ENCODE results near the gene IRF2BP1.

IRF2BP1 gene, protein sequence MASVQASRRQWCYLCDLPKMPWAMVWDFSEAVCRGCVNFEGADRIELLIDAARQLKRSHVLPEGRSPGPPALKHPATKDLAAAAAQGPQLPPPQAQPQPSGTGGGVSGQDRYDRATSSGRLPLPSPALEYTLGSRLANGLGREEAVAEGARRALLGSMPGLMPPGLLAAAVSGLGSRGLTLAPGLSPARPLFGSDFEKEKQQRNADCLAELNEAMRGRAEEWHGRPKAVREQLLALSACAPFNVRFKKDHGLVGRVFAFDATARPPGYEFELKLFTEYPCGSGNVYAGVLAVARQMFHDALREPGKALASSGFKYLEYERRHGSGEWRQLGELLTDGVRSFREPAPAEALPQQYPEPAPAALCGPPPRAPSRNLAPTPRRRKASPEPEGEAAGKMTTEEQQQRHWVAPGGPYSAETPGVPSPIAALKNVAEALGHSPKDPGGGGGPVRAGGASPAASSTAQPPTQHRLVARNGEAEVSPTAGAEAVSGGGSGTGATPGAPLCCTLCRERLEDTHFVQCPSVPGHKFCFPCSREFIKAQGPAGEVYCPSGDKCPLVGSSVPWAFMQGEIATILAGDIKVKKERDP

DNA sequence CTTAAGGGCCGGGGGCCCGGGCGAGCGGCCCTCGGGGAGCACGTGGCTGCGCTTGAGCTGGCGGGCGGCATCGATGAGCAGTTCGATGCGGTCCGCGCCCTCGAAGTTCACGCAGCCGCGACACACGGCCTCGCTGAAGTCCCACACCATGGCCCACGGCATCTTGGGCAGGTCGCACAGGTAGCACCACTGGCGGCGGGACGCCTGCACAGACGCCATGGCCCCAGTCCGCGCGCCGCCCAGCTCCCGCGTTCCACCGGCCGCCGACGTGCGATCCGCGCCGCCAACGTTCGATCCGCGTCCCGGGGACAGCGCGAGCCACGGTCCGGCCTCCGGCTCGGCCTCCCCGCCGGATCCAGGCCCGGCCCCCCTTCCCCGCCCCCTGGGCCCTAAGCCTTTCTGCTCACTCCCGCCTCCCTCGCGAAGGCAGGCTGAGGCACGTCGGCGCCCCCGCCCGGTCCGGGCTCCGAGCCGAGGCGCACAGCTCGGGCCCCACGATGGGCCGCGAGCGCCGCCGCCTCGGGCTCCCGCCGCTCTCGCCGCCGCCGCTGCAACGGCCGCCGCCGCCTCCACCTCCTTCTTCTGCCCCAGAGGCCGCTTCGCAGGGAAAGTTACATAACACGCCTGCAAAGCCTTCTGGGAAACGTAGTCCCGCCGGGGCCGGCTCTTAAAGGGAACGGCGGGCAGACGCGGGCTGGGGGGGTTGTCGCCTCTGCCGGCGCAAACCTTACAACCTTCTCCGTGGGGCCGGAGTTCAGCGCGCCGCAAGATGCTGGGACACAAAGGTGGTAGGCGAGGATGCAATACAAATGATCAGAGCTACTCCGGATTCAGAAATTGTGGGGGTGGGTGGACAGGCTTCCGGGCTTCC is at the start of gene IRF2BP1:
IRF2BP1 (minus strand) TSS at position 586 of the 871 bp plus-strand sequence; CDS start at position 219, 367 bp downstream.
- peak; percentile 93 for DNase-seq (ENCODE audit: low spot score)

GRCh38 chr19:45935267-45935666 is 49.3 kb upstream of the IRF2BP1 start:
- no peak for DNase-seq (ENCODE audit: low spot score)

DNA sequence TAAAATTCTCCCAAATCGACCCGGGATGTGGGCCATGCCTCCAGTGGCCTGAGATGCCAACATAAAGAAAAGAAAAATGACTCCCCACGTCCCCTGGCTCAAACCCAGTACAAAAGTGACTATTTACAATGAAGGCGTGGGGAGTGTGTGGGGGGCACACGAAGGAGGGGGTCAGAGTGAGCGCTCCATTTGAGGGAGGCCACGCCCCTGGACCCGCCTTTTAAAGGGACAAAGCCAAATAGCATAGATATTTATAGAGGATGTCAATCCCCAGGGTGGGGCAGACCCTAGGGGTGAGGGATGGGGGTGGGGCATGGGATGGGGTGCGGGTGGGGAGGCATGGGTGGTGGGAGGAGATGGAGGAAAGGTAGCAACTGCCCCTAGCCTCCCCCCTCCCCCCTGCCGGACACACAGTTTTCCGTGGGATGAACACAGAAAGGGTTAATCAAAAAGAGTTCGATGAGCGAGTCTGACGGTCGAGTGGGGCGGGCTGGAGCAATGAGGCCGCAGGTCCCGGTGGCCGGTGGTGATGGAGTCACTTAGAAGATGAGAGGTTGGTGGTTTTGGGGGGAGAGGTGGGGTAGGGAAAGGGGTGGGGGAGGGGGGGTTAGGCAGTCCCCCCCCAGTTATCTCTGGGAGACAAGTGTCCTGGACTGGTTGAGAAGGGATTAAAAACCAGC is 48.8 kb upstream of the IRF2BP1 start:
- DNase-seq (ENCODE audit: low spot score) = no peak

DNA sequence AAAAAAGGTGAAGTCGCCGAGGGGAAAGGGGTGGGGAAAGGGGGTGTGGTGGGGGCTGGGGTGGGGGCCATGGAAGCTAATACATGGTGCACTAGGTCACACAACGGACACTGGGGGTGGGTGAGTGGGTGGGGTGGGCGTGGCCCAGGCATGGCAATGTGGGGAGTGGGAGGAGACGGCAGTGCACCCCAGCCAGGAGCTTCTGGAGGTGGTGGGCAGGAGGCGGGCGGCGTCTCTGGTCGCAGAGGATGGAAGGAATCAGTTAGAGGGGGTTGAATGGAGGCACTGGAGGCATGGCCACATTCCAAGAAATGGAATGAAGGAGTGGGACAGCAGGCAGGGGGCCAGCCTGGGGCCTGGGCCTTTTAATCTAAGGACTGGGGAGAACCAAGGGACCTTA is 47.8 kb upstream of the IRF2BP1 start:
- no peak for DNase-seq (ENCODE audit: low spot score)

- no peak for DNase-seq (ENCODE audit: low spot score)
Measured at GRCh38 chr19:45931055-45931454, 45.1 kb upstream of the IRF2BP1 start.

DNA sequence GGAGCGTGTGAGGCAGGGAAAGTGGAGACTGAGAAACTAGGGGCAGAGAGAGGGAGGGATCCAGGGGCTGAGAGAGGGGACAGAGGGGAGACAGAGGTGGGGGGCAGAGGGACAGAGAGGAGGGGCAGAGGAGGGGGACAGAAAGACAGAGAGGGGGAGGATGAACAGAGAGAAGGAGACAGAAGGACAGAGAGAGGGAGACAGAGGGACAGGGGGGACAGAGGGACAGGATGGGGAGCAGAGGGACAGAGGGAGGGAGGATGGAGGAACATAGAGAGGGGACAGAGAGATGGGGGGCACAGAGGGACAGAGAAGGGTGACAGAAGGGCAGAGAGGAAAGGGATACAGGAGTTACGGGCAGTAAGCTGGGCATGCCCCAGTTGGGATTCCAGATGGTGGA is 43.3 kb upstream of the IRF2BP1 start:
- no peak for DNase-seq (ENCODE audit: low spot score)

DNA sequence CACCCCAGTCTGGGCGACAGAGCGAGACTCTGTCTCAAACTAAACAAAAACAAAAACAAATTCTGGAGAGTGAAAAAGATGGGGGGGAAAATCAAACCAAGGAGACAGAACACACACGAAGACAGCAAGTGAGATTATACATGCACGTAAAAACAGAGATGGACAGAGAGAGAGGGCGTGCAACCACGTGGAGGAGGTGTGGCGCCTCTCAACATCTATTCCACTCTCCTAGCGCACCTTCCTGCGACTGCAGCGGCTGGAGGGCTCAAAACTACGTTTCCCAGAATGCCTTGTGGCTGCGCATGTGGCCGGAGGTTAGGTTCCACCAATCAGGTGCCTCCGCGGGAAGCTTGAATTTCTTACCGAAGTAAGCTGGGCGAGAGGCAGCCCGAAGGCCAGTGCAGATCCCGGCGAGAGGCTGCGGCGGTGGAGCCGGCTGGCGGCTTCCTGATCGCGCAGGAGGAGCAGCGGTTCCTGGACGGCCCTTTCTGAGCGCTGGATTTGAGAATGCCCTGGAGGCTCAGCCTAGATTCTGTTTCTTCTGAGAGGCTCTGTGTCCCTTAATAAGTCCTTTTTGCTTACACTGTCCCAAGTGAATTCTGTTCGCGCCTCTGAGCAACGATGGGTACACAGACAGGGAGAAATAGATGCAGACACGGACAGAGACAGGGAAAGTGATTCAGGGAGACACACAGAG is 41.8 kb upstream of the IRF2BP1 start:
- peak; percentile 96 for DNase-seq (ENCODE audit: low spot score)

GRCh38 chr19:45924891-45925447 is 39.0 kb upstream of the IRF2BP1 start:
- no peak for DNase-seq (ENCODE audit: low spot score)

DNA sequence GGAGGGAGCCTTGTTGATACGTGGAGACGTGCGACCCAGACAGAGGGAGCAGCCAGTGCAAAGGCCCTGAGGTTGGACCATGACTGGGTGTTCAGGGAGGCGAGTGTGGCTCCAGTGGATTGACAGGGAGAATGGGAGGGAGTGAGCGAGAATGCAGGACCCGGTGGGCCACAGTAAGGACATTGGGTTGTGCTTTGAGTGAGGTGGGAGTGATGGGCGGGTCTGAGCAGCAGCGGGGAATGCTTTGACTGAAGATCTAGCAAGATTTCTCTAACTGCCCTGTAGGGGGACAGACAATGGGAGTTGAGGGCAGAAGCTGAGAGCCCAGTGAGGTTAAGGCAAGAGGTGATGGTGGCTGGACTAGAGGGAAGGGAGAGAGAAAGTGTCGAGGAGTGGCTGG is 36.3 kb upstream of the IRF2BP1 start:
- no peak for DNase-seq (ENCODE audit: low spot score)

- DNase-seq (ENCODE audit: low spot score) = no peak
Measured at GRCh38 chr19:45920458-45920857, 34.5 kb upstream of the IRF2BP1 start.

DNA sequence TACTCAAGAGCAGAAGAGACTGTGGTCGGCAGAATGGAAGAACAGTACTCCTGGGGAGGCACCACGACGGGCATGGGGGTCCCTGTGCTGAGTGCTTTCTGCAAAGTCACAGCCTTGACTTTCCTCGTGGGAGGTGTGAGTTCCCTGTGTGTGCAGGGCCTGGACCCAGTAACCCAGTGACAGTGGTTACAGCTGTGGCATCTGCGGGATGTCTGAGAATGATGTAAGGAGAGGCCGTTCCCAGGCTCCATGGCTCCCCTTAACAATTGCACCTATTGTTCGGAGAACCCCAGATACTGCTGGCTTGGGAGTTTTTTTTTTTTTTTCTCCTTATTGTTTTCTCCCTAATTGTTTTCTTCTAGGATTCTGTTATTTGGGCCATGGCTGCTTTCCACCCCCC is 33.7 kb upstream of the IRF2BP1 start:
- no peak for DNase-seq (ENCODE audit: low spot score)

GRCh38 chr19:45918721-45919120 is 32.8 kb upstream of the IRF2BP1 start:
- no peak for DNase-seq (ENCODE audit: low spot score)

DNA sequence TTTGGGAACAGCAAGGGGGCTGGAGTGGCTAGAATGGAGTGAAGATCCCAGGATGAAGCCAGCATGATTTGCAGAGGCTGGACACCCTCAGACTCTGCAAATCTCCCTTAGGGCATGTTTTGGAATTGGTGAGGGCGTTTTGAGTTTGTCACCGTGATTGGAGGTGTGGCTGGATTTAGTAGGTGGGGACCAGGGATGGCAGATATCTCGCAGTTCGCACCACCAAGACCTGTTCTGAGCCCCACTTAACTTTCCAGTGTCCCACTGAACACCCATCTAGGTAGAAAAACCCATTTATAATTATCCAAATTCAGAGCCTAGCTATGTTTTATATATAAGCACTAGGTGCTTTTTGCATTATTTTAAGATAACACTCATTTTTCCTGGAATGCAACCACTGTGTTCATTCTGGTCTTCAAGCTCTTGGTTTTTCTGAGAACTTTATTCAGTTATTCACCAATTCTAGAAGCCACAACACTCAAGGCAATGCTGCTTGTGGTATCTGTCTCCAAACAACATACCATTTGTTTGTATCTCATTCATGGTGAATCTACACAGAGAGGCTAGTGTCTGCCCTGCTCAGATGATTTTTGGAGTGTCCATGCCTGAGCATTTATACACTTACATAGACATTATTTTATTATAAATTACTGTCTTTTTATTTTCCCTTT is 31.6 kb upstream of the IRF2BP1 start:
- no peak for DNase-seq (ENCODE audit: low spot score)

GRCh38 chr19:45913874-45914830 is 28.2 kb upstream of the IRF2BP1 start, which contains the start of gene NANOS2:
TSS of gene NANOS2 (minus strand) at chr19:45914778. CDS start at chr19:45914693, 85 bp downstream.
- no peak for DNase-seq (ENCODE audit: low spot score)

DNA sequence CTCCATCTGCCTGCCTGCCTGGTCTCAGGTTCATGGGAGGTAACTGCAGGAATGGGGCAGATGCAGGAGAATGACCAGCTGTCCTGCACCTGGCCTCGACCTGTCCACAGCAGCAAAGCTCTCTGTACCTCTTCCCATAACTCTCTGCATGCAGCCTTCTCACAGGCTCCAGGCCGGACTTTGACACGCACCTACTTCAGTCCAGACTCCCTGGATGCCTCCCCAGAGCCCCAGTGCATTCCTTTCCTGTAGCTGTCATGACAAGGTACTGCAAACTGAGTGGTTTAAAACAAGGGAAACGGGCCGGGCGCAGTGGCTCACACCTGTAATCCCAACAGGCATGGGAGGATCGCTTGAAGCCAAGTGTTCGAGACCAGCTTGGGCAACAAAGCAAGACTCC is 25.4 kb upstream of the IRF2BP1 start:
- DNase-seq (ENCODE audit: low spot score) = peak; percentile 51

DNA sequence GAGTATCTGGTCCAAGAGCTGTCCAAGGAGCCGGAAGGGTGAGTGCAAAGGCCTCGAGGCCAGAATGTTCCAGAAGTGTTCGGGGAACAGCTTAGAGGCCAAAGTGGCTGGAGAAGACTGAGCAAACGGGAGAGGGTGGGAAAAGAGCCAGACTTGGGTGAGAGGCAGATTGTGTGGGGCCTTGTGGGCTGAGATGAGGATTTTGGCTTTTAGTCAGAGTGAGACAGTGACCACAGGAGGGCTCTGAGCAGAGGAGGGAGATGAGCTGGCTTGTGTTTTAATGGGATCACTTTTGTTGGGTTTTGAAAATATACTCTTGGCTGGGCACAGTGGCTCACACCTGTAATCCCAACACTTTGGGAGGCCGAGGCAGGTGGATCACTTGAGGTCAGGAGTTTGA is 23.0 kb upstream of the IRF2BP1 start:
- no peak for DNase-seq (ENCODE audit: low spot score)

- DNase-seq (ENCODE audit: low spot score) = no peak
Measured at GRCh38 chr19:45906221-45906620, 20.3 kb upstream of the IRF2BP1 start.

GRCh38 chr19:45905011-45905410 is 19.1 kb upstream of the IRF2BP1 start:
- DNase-seq (ENCODE audit: low spot score) = no peak
